Fibroblast of lung (primary cell): ENCODE data around the gene ADAMTS16. TPM values are rescaled to one million over a fixed set of nuclear protein-coding genes. Genes with fewer than 3 reads are reported as not detected.

Experiments
- DNase-seq, 2 donors: peaks; one replicate each; pipeline versions ENCODE4 v3.0.0 to v3.0.0-alpha.2; 2010; ENCODE audit warnings: low read depth in 2 of 2
- H2AFZ ChIP-seq: 2 replicates; pipeline ENCODE4 v1.5.1; 2012; ENCODE audit warnings: low read length, control low read depth, inconsistent platforms
- H3K27ac ChIP-seq: 2 replicates; pipeline ENCODE4 v1.5.1; 2011; ENCODE audit warnings: low read length, control low read depth; ENCODE audit not compliant: insufficient read depth
- H3K27me3 ChIP-seq: 2 replicates; pipeline ENCODE4 v1.5.1; 2011; ENCODE audit warnings: mild to moderate bottlenecking, low read length; ENCODE audit not compliant: control insufficient read depth, insufficient read depth
- H3K36me3 ChIP-seq: 2 replicates; pipeline ENCODE4 v1.5.1; 2011; ENCODE audit warnings: low read length; ENCODE audit not compliant: control insufficient read depth, insufficient read depth
- H3K4me1 ChIP-seq: 2 replicates; pipeline ENCODE4 v1.5.1; 2011; ENCODE audit warnings: low read length; ENCODE audit not compliant: control insufficient read depth, insufficient read depth; ENCODE audit errors: extremely low read depth
- H3K4me2 ChIP-seq: 2 replicates; pipeline ENCODE4 v1.5.1; 2011; ENCODE audit warnings: low read length, control low read depth; ENCODE audit not compliant: insufficient read depth; ENCODE audit errors: extremely low read depth
- H3K4me3 ChIP-seq, 4 experiments: fragments of 200-600 bp in 1 of 4; sonication (generic) in 1 of 4; replicated peaks in 1 of 4; 2 replicates each; pipeline ENCODE4 v1.5.1; 2011 to 2016; ENCODE audit warnings: low read length in 4 of 4, low read depth in 3 of 4, mild to moderate bottlenecking in 3 of 4, control low read depth in 2 of 4, inconsistent platforms in 1 of 4, mixed read lengths in 1 of 4; ENCODE audit not compliant: insufficient read depth in 1 of 4; ENCODE audit errors: control extremely low read depth in 1 of 4
- H3K79me2 ChIP-seq: 2 replicates; pipeline ENCODE4 v1.5.1; 2012; ENCODE audit warnings: mild to moderate bottlenecking, low read length, inconsistent platforms; ENCODE audit not compliant: control insufficient read depth, insufficient read depth
- H3K9ac ChIP-seq: 2 replicates; pipeline ENCODE4 v1.5.1; 2011; ENCODE audit warnings: mild to moderate bottlenecking, low read length, control low read depth; ENCODE audit not compliant: insufficient read depth
- H3K9me3 ChIP-seq: 2 replicates; pipeline ENCODE4 v1.5.1; 2012; ENCODE audit warnings: low read depth, low read length; ENCODE audit not compliant: control insufficient read depth, insufficient read depth
- H4K20me1 ChIP-seq: 2 replicates; pipeline ENCODE4 v1.5.1; 2011; ENCODE audit warnings: low read length; ENCODE audit not compliant: control insufficient read depth, insufficient read depth; ENCODE audit errors: extremely low read depth
- CTCF ChIP-seq, 2 donors: IDR thresholded peaks in 1 of 2; conservative IDR thresholded peaks in 1 of 2; 1 replicate in 1 of 2; 2 replicates in 1 of 2; pipeline ENCODE4 v1.5.1; 2011 to 2012; ENCODE audit warnings: low read length in 2 of 2, control low read depth in 1 of 2, inconsistent platforms in 1 of 2, low read depth in 1 of 2, mild to moderate bottlenecking in 1 of 2
- EZH2 ChIP-seq: IDR thresholded peaks from 2 replicates; pipeline ENCODE4 v1.5.1; 2012; ENCODE audit warnings: low read length, control low read depth, mild to moderate bottlenecking; ENCODE audit errors: missing control alignments
- polyA plus RNA-seq, 2 donors: library from polyadenylated mRNA; depleted of rRNA in 1 of 2; stranded (reverse) in 1 of 2; unstranded in 1 of 2; fragments of >200 nt; gene quantifications; 2 replicates each; pipeline ENCODE4 v1.2.1, GENCODE V29; 2011 to 2012; ENCODE audit warnings: missing spikeins in 1 of 2
- total RNA-seq: library from RNA; depleted of rRNA; stranded (reverse); fragments of >200 nt; gene quantifications from 2 replicates; pipeline ENCODE4 v1.2.1, GENCODE V29; 2014

ADAMTS16 gene
- total and polyA plus RNA-seq, 2 donors (not counting 1 experiment from before 2014, with no cell fraction given), result 0.06 to 0.17 TPM

- no peak overlapping the region for H2AFZ ChIP-seq
- TF ChIP-seq EZH2, result no peak
- TF ChIP-seq CTCF (conservative IDR thresholded peaks at IDR 0.05 in 1 of 2, IDR thresholded peaks at IDR 0.05 in 1 of 2; ENCODE audit: low read depth in 1 of 2, low read length in 2 of 2), result no peak
- H3K36me3 ChIP-seq, result no peaks in the 10 kb centered on the region
- no peaks in the 10 kb centered on the region for H3K4me1 ChIP-seq
- no peak for DNase-seq
- H3K9me3 ChIP-seq, result no peaks in the 10 kb centered on the region
- no peak overlapping the region for H3K9ac ChIP-seq
- no peak overlapping the region for H3K4me2 ChIP-seq
- H4K20me1 ChIP-seq, result no peaks in the 10 kb centered on the region
- H3K27ac ChIP-seq, result no peak overlapping the region
- no peaks in the 10 kb centered on the region for H3K27me3 ChIP-seq
- H3K79me2 ChIP-seq, result no peaks in the 10 kb centered on the region
- no peak overlapping the region for H3K4me3 ChIP-seq
These were observed 152.9 kb downstream of the ADAMTS16 start for GRCh38 chr5:5293029-5293428.

GRCh38 chr5:5294429-5294828 is 154.3 kb downstream of the ADAMTS16 start:
- Histone ChIP-seq H3K36me3 (no peaks in the 10 kb centered on the region), H3K4me1 (no peaks in the 10 kb centered on the region), H3K27me3 (no peaks in the 10 kb centered on the region), H4K20me1 (no peaks in the 10 kb centered on the region), H3K4me2 (no peak overlapping the region), H3K79me2 (no peaks in the 10 kb centered on the region), H3K27ac (no peak overlapping the region), H3K4me3 (no peak overlapping the region), H2AFZ (no peak overlapping the region), H3K9me3 (no peaks in the 10 kb centered on the region), H3K9ac (no peak overlapping the region)
- TF ChIP-seq EZH2, result no peak
- TF ChIP-seq CTCF (conservative IDR thresholded peaks at IDR 0.05 in 1 of 2, IDR thresholded peaks at IDR 0.05 in 1 of 2; ENCODE audit: low read depth in 1 of 2, low read length in 2 of 2), result no peak
- no peak for DNase-seq

DNA sequence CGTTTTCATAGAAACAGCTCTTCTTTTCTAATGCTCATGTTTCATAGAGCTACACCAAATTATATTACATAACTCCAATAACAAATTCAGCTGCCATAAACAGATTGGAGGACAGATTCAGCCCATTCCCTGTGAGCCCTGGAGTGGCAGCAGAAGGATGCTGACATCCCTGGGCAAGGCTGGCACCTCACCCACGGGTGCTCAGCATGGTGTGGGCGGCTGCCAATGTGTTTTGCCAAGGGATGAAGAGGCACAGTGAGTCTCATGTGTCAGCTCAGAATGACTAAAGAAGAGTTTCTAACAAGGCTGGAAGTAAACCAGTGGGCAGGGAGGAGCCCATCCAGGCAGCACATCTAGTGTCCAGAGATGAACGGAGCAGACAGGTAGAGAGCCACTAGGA is 155.2 kb downstream of the ADAMTS16 start:
- H3K4me1 ChIP-seq, result no peaks in the 10 kb centered on the region
- TF ChIP-seq CTCF (conservative IDR thresholded peaks at IDR 0.05 in 1 of 2, IDR thresholded peaks at IDR 0.05 in 1 of 2; ENCODE audit: low read depth in 1 of 2, low read length in 2 of 2) (no peak), EZH2 (no peak)

More for the DNA sequence above, 155.2 kb downstream of the ADAMTS16 start:
- Histone ChIP-seq H3K4me2 (no peak overlapping the region), H3K27me3 (no peaks in the 10 kb centered on the region), H3K4me3 (no peak overlapping the region), H2AFZ (no peak overlapping the region), H3K36me3 (no peaks in the 10 kb centered on the region), H3K27ac (no peak overlapping the region), H3K9ac (no peak overlapping the region), H3K9me3 (no peaks in the 10 kb centered on the region), H3K79me2 (no peaks in the 10 kb centered on the region), H4K20me1 (no peaks in the 10 kb centered on the region)
- no peak for DNase-seq
